ENCODE measurements around the gene MEF2D.

DNA sequence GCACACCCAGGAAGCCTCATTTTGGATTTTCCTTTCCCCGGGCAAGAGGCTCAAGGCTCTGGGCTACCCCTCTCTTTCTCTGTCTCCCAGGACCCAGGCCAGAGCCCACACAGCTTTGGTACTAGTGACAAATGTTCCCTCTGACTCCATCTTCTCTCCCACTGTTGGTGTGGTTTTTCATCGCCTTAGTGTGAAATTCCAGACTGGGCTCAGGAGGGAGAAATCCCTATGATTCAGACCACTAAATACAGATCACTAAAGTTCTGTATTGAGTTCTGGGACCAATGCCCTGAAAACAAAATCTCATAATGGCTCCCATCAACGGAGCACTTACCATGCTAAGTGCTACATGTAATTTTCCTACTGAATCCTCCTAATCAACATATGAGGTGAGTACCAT, 45.7 kb upstream of the MEF2D start:
- TF ChIP-seq, protein P1, sequence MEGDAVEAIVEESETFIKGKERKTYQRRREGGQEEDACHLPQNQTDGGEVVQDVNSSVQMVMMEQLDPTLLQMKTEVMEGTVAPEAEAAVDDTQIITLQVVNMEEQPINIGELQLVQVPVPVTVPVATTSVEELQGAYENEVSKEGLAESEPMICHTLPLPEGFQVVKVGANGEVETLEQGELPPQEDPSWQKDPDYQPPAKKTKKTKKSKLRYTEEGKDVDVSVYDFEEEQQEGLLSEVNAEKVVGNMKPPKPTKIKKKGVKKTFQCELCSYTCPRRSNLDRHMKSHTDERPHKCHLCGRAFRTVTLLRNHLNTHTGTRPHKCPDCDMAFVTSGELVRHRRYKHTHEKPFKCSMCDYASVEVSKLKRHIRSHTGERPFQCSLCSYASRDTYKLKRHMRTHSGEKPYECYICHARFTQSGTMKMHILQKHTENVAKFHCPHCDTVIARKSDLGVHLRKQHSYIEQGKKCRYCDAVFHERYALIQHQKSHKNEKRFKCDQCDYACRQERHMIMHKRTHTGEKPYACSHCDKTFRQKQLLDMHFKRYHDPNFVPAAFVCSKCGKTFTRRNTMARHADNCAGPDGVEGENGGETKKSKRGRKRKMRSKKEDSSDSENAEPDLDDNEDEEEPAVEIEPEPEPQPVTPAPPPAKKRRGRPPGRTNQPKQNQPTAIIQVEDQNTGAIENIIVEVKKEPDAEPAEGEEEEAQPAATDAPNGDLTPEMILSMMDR (IDR thresholded peaks at IDR 0.05), result no peak
- TF ChIP-seq POLR2A (IDR thresholded peaks at IDR 0.05), result no peak

Data from uterus (tissue), 2 donors.